ENCODE data around the gene TYW1.
"Not testable (repeated sequence)": the region's sequence is repeated elsewhere in the genome, so short reads cannot be mapped to it uniquely, and the experiment has no call there.

TYW1 gene

GRCh38 chr7:67049908-67050307, 53.3 kb downstream of the TYW1 start:
- not testable (repeated sequence) for DNase-seq

- DNase-seq, result not testable (repeated sequence)
These were observed 55.5 kb downstream of the TYW1 start for GRCh38 chr7:67052161-67052560.

- DNase-seq, result no peak
These were observed 60.0 kb downstream of the TYW1 start for GRCh38 chr7:67056683-67057082.

- DNase-seq, result not testable (repeated sequence)
These were observed 64.7 kb downstream of the TYW1 start for GRCh38 chr7:67061321-67061720.

- not testable (repeated sequence) for DNase-seq
These were observed 66.2 kb downstream of the TYW1 start for GRCh38 chr7:67062802-67063201.

DNA sequence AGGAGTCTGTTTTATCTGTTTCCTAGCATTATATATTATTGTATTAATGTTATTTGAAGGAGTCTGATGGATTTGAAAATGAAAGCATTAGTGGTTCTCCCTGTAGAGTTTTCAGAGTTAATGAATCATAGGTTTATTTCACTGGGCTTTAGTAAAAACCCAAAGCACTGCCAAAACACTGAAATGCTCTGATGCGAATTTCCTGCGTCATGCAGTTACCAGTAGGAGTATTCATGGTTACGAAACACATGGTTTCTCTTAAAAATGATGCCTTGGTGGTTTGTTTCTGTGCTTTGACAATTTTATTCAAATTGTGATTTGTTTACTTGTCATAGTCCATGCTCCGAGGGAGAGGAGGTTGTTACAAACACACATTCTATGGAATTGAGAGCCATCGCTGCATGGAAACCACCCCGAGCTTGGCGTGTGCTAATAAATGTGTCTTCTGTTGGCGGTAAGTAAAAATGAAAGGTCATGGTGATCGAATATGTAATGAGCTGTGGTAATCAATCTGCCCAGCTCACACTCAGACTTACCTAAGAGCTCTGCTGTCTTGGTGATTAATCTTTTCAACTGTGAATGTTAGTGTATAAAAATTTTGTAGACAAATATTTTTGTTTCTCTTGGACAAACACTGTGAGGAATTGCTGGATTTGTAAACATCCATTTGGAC, 70.5 kb downstream of the TYW1 start:
- not testable (repeated sequence) for DNase-seq

- not testable (repeated sequence) for DNase-seq
These were observed 79.5 kb downstream of the TYW1 start for GRCh38 chr7:67076120-67076519.

DNA sequence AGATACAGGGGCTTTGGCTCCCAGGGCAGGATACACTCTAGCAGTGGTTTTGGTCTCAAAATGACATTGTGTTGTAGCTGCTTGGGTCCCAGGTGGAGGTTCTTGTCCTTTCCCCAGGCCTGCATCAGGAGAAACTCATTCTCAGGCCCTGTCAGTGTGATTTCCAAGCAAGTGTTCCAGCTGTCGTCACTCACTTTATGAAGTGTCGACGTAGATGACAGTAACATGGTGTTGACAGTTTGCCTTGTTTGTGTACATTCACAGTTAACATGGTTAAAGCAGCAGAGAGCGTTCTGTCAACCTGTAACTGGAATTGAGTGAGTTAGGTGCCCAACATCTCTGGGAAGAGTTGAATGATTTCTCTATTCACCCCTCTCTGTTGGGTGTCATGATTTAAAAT, 86.2 kb downstream of the TYW1 start:
- DNase-seq, result not testable (repeated sequence)

GRCh38 chr7:67089261-67089660, 92.6 kb downstream of the TYW1 start:
- DNase-seq, result not testable (repeated sequence)

- DNase-seq, result not testable (repeated sequence)
These were observed 94.4 kb downstream of the TYW1 start for GRCh38 chr7:67091053-67091452.

- DNase-seq, result not testable (repeated sequence)
These were observed 101.4 kb downstream of the TYW1 start for GRCh38 chr7:67098031-67098430.

GRCh38 chr7:67099406-67099805, 102.8 kb downstream of the TYW1 start:
- DNase-seq, result not testable (repeated sequence)

GRCh38 chr7:67100038-67100437, 103.4 kb downstream of the TYW1 start:
- not testable (repeated sequence) for DNase-seq

DNA sequence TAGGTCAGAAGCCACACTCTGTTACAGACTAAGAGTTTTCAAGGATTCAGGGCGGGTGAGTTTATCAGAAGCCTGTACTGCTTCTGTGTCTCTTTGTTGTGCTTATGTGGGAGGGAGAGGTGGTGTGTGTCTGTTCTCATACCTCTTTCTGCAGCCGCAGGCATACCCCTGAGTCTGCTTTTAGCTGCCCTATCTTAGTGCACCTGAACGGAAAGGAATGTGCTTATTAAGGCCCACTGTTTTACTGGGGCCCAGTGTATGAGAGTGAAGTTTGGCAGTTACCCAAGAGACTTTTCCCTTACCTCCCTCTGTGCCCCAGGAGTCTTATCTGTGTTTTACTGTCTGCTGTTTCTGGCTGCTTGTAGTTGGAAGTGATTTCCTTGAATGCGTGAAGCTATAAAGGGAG, 104.3 kb downstream of the TYW1 start:
- DNase-seq, result no peak

- DNase-seq, result not testable (repeated sequence)
These were observed 108.3 kb downstream of the TYW1 start for GRCh38 chr7:67104937-67105336.

DNA sequence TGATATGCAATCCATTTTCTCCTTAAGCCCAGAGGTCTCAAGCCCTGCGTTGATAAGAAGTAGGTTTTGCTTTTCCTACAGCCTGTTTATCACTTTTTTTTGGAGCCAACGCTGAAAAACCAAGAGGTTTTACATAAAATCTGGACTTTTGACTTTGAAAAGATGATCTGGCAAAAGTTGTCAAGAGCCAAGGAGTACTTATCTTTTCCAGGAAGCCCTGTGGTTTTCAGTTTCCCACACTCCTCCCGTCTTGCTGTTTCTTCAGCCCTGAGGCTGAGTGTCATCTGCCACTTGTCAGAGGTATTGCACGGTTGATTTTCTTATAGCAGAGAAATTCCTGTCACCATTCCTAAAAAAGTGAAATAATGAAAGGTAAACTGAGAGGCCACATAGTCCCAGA, 108.7 kb downstream of the TYW1 start:
- no peak for DNase-seq

DNA sequence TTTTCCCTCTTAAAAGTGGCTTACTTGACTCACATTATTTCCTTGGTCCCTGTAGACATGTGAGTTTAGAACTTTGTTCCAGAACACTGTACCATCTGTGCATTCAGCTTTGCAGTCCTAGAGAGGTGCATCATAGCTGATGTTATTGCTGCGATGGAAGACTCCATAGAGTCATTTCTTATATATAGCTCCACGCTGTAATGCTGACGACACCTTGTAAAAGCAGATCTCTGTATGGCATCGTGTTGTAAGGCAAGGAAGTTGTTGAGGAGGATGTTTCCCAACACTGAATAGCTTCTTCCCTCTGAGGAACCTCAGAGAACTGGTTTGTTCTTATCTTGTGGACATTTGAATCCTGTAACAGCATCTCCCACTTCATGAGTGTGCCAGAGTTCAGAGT, 109.6 kb downstream of the TYW1 start:
- DNase-seq, result not testable (repeated sequence)

DNA sequence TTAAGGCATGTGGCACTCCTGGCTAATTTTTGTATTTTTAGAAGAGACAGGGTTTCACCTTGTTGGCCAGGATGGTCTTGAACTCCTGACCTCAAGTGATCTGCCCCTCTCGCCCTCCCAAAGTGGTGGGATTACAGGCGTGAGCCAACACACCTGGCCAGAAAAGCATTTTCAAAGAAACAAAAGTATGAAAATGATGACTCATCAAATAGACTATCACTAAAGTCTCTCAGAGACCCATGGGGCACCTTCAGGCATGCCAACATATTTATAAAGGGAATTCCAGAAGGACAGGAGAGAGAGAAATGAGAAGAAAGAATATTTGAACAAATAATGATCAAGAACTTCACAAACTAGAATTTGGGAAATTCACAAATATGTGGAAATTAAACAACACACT, 114.7 kb downstream of the TYW1 start:
- not testable (repeated sequence) for DNase-seq

DNA sequence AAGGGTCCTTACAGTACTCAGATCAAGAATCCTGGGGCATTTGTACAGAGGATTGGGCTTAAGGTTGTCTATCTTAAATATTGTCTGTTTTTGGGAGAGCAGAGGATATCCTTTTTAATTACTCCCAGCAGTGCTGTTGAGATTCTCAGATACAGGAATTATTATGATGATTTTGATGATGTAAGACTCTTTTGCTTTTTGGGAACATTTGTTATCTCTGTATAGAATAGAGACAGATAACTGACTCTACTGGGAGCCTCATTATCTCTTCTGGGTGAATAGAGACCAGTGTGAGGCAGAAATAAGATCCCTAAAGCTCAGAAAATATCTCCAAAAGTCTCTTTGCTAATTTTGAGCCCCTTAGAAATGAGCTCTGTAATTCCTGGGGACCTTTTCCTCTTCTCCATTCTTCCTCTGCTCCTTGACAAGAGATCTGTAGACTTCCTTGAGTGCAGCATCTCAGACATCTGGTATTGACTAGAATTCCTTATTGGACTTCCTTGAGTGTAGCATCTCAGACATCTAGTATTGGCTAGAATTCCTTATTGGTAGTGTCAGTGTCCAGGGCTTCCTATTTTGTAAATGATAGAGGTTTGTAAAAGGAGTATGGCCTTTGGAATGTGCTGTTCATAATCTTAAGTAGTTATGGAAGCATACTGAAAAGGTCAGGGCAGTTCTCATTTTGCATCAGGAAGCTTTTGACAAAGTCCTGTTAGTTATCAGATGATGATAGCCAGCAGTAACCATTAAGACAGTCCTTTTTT, 118.0 kb downstream of the TYW1 start:
- not testable (repeated sequence) for DNase-seq

DNA sequence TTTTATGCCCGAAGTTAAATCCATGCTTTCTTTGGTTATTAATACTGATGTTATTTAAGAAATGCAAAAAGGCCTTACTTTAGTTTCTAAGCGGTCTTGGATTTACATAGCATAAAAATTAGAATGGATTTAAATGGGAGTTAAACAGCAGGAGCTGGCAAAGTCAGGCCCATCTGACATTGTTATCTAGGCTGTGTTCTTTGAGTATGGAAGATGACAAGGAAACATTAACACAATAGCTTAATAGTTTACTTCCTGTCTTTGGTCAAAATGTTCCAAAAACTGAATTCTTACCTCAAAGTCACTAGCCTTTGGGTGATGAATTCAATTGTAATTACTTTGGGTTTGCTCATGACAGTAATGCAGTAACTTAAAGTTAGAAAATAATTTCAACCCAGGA, 123.9 kb downstream of the TYW1 start:
- not testable (repeated sequence) for DNase-seq

- DNase-seq, result not testable (repeated sequence)
These were observed 131.6 kb downstream of the TYW1 start for GRCh38 chr7:67128257-67128656.

DNA sequence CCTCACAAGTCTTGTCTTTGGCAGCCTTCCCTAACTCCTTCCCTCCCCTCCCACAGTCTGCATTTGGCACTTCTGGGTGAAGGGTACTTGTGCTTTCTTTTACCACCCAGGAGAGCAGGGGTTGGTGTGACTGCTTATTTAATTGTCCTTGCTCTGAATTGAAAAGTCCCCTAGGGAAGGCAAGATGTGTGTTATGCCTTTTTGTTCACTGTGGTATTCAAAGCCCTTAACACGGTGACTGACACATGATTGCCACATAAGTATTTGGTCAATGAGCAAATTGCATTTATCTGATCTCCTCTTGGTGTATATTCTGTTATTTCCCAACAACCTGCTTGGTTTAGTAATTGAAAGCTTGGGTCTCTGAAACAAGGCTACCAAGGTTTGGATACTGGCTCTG, 134.1 kb downstream of the TYW1 start:
- DNase-seq, result not testable (repeated sequence)

DNA sequence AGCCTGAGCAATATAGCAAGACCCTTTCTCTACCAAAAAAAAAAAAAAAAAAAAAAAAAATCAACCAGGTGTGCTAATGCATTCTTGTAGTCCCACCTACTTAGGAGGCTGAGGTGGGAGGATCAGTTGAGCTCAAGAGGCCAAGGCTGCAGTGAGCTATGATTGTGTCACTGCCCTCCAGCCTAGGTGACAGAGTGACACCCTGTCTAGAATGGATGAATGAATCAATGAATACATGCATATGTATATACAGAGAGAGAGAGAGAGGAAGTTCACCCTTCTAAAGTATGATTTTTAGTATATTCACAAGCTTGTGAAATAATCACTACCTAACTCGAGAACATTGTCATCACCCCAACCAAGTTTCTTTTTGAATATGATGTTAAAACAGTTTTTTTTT, 138.3 kb downstream of the TYW1 start:
- not testable (repeated sequence) for DNase-seq

Data from activated CD4-positive, alpha-beta T cell treated with anti-CD3 and anti-CD28 coated beads, Interleukin-2, amount 50 U/mL, for 1 hour (primary cell).